ENCODE data around the gene LTB4R2.
"Not testable (repeated sequence)": the region's sequence is repeated elsewhere in the genome, so short reads cannot be mapped to it uniquely, and the experiment has no call there.

LTB4R2 gene

DNA sequence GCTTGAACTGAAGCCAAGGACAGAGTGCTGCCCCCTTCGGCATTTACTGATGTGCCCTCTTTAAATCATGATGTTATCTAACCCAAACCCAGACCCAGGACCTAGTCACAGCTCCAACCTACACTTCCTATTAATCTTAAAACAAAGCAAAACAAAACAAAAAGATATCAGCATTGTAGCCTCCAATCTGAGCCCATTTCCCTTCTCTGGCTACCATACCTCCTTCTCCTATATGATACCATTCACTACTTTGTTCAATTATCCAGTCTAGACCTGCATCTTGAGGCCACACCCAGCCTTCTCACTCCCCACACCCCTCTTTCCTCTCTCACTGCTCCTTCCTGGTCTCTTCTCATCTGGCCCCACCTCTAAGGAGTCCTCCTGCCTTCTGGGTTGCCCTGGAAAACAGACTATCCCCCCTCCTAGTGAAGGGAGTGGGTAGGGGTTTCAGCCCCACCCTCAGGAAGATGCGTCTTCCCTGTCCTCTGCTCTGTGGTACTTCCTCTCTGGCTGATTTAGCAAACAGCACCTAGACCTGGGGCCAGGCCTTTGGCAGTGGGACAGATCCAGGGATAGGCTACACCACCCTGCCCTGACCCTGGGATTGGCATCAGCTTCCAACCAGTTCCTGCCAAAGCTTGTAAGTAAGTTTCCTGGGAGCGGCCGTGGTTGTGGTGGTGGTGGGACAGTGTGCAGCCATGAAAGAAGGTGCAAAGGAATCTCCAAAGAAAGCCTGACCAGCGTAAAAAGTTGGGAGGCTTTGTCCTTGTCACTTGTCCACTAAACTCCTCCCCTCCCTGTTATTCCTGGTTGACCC, 4.6 kb downstream of the LTB4R2 start:
- H3K4me3 ChIP-seq (ENCODE audit: low read depth, low read length): no peak overlapping the region
- DNase-seq (ENCODE audit: low read depth): no peak

DNA sequence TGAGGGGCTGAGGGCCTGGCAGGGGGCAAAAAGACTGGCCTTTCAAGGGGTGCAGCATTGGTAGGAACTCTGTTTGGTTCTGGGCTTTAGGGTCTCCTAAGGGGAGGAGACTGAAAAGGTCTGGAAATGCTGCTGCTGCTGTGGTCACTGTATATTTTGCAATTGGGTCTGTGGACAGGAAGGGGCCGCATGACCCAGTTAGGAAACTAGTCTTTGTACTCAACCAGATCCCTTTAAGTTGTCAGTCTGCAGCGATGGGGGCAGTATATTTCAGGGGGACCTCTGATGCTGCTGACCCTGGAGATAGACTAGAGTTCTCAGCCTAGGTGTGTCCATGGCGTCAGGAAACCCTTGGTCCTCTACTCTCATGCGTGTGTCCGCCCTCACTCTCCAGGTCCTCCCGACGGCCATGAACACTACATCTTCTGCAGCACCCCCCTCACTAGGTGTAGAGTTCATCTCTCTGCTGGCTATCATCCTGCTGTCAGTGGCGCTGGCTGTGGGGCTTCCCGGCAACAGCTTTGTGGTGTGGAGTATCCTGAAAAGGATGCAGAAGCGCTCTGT, 5.4 kb downstream of the LTB4R2 start:
- no peak overlapping the region for H3K4me3 ChIP-seq (ENCODE audit: low read depth, low read length)
- DNase-seq (ENCODE audit: low read depth): no peak

DNA sequence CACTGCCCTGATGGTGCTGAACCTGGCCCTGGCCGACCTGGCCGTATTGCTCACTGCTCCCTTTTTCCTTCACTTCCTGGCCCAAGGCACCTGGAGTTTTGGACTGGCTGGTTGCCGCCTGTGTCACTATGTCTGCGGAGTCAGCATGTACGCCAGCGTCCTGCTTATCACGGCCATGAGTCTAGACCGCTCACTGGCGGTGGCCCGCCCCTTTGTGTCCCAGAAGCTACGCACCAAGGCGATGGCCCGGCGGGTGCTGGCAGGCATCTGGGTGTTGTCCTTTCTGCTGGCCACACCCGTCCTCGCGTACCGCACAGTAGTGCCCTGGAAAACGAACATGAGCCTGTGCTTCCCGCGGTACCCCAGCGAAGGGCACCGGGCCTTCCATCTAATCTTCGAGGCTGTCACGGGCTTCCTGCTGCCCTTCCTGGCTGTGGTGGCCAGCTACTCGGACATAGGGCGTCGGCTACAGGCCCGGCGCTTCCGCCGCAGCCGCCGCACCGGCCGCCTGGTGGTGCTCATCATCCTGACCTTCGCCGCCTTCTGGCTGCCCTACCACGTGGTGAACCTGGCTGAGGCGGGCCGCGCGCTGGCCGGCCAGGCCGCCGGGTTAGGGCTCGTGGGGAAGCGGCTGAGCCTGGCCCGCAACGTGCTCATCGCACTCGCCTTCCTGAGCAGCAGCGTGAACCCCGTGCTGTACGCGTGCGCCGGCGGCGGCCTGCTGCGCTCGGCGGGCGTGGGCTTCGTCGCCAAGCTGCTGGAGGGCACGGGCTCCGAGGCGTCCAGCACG, 6.1 kb downstream of the LTB4R2 start:
- no peak for DNase-seq (ENCODE audit: low read depth)
- no peak overlapping the region for H3K4me3 ChIP-seq (ENCODE audit: low read depth, low read length)

DNA sequence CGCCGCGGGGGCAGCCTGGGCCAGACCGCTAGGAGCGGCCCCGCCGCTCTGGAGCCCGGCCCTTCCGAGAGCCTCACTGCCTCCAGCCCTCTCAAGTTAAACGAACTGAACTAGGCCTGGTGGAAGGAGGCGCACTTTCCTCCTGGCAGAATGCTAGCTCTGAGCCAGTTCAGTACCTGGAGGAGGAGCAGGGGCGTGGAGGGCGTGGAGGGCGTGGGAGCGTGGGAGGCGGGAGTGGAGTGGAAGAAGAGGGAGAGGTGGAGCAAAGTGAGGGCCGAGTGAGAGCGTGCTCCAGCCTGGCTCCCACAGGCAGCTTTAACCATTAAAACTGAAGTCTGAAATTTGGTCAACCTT, 6.6 kb downstream of the LTB4R2 start:
- DNase-seq (ENCODE audit: low read depth): no peak
- H3K4me3 ChIP-seq (ENCODE audit: low read depth, low read length): no peak overlapping the region

DNA sequence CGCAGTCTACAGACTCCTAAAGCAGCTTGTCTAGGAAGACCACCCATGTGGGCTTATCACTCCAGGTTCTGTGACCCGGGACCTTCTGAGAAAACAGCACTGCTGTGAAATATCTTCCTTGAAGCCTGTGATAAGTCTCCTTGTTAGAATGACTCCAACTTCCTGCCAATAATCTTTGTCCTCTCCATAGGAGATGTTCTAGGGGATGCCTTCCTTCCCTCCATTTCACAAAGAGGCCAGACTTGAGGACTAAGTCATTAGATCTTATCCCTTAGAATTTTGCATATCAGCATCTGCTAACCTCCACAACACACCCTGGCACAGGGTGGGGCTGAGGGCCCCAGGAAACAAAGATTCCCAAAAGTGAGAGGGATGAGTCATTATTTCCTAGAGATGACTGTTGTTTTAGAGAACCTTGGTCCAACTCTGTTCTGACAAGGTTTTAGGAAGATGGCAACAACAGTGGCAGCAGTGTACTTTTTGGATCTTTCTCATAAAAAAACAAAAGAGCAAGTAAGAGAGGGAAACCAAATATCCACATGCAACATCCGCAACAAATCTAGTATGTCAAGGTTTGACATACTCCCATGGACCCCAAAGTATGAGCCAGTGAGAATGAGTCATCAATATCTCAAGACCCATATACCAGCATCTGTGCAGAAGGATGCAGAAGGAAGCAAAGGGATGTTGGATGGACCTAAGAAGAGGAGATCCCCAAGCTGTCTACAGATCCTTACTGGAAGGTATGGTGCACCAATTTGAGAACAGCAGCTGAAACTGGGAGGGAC, 7.4 kb downstream of the LTB4R2 start:
- H3K4me3 ChIP-seq (ENCODE audit: low read depth, low read length): no peak overlapping the region

DNA sequence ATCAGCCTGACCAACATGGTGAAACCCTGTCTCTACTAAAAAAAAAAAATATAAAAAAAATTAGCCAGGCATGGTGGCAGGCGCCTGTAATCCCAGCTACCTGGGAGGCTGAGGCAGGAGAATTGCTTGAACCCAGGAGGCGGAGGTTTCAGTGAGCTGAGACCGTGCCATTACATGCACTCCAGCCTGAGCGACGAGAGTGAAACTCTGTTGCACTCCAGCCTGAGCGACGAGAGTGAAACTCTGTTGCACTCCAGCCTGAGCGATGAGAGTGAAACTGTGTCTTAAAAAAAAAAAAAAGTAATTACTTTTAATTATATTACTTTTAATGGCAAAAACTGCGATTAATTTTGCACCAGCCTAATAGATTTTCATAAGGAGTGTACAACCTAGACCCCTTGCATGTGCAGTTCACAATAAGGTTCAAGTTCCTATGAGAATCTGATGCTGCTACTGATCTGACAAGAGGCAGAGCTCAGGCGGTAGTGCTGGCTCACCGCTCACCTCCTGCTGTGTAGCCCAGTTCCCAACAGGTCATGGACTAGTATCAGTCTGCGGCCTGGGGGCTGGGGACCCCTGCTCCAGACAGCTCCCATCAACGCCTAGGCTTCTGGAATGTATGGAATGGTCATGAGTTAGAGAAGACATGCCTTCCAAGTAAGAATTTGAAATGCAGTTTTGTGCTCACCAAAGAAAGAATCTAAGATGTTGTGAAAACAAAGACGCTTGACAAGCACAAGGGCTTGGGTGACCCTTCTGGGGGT, 11.5 kb downstream of the LTB4R2 start:
- no peak for DNase-seq (ENCODE audit: low read depth)
- no peak overlapping the region for H3K4me3 ChIP-seq (ENCODE audit: low read depth, low read length)

More for the DNA sequence above, 7.4 kb downstream of the LTB4R2 start:
- DNase-seq (ENCODE audit: low read depth): no peak

DNA sequence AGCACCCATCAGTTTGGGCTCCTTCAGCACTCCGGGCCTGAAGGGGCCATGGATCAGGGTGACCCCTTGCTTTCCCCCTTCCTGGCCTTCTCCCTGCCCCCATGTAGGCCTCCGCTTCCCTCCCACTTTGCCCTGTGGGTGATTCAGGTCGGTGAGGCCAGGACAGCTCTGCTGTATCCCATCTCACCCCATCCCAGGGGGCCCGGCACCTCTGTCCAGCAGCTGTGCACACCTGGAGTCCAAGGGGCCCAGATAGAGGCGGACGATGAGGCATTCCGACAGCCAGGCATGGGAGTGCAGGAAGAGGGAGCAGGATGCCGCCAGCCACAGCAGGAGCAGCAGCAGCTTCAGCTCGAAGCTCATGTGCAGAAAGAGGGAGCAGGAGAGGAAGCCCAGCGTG, 12.7 kb downstream of the LTB4R2 start:
- no peak for DNase-seq (ENCODE audit: low read depth)
- no peak overlapping the region for H3K4me3 ChIP-seq (ENCODE audit: low read depth, low read length)

DNA sequence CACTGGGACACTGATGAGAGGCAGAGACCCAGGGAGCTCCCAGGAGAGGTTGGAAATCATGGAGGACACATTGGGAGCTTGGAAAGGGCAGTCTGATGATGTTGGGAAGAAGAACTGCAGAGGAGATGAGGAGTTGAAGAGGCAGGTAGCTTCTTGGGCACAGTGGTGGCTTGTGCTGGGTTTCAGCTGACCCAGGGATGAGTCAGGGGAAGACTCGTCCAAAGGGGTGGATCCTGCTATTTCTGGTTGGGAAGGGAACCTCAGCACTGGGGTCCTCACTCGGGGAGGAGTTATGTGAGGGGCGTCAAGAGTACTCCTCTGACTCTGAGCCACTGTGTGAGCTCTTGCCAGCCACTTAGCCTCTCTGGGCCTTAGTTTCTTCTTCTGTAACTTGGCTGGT, 13.4 kb downstream of the LTB4R2 start:
- no peak for DNase-seq (ENCODE audit: low read depth)
- H3K4me3 ChIP-seq (ENCODE audit: low read depth, low read length): no peak overlapping the region

DNA sequence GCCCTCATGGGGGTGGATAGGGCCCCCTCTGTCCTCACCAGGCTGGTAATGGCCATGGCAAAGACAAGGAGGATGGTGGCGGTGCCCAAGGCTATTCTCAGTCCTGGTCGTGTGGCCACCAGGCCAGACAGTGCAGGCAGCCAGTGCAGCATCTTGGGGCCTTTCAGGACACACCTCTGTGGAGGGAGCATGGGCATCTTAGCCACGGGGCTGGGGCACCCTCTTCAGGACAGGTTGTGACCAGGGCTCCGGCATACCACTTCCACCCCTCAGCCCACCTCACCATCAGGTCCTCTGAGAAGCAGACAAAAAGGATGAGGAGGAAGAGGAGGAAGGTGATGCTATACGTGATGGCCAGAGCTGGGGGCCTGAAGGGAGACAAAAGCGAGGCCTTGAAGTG, 14.1 kb downstream of the LTB4R2 start:
- DNase-seq (ENCODE audit: low read depth): no peak
- H3K4me3 ChIP-seq (ENCODE audit: low read depth, low read length): no peak overlapping the region

DNA sequence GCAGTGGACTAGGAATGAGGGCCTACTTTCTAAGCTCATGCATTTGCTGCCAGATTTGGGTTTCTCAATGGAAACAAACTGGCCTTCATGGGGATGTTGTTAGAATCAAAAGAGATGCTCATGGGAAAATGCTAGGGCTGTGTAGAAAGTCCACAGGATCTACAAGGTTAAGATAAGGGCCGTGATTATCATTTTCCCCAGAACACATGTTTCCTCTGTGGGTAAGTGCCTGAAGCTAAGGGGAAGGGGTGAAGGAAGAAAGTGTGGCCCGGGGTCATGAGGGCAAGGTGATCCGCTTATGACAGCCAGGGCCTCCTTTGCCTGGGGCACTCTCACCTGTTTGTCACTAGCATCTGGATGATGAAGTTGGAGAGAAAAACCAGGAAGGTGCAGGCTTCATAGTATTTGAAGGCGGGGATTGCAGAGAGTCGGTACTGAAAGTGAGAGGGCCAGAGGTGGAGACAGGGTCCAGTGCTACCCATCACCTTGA, 15.1 kb downstream of the LTB4R2 start:
- DNase-seq (ENCODE audit: low read depth): no peak

DNA sequence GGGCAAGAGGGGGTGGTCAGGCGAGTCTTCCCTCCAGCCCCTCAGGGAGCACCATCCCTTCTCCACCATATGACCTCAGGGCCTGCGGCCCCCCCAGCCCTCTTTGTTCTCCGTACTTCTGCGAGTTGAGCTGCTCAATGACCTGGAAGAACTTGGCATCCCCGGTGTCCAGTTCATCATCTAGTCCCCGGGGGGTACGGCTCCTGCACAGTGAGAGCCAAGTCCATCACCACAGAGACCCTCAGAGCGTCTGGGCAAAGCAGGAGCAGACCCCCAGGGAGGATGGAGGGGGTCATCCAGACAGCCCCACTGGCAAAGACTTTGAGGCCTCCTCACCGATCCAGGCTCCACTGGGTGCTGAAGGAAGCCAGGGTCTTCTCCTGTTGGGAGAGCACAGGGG, 16.0 kb downstream of the LTB4R2 start:
- no peak overlapping the region for H3K4me3 ChIP-seq (ENCODE audit: low read depth, low read length)
- no peak for DNase-seq (ENCODE audit: low read depth)

More for the DNA sequence above, 15.1 kb downstream of the LTB4R2 start:
- no peak overlapping the region for H3K4me3 ChIP-seq (ENCODE audit: low read depth, low read length)

DNA sequence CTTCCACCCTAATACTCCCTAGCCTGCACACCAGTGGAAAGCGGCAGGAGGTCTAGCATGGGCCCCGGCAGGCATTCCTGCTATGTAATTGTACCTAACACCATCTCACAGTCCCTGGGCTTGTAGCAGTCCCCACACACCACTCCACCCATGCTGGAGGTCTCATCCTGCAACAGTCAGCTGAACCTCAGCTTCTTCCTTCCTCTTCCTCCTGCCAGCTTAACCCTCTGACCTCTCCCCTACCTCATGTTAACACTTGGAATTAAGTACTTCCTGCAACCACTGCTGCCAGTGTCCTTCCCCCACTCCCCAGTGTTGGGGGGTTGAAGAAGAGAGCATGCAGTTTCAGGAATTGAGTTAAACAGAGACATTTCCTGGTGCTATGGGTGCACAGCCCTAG, 17.4 kb downstream of the LTB4R2 start:
- no peak overlapping the region for H3K4me3 ChIP-seq (ENCODE audit: low read depth, low read length)
- no peak for DNase-seq (ENCODE audit: low read depth)

DNA sequence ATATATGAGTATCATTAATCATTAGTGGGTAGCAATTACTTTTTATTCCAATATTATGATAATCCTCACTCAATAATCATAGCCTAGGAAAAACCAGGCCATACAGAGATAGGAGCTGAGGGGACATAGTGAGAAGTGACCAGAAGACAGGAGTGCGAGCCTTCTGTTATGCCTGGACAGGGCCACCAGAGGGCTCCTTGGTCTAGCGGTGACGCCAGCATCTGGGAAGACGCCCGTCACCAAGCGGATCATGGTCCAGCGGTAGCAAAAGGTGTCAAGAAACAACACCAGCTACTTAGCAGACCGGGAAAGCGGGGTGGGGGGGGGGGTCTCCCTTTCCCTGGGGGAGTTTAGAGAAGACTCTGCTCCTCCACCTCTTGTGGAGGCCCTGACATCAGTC, 18.0 kb downstream of the LTB4R2 start:
- not testable (repeated sequence) for H3K4me3 ChIP-seq (ENCODE audit: low read depth, low read length); DNase-seq (ENCODE audit: low read depth)

DNA sequence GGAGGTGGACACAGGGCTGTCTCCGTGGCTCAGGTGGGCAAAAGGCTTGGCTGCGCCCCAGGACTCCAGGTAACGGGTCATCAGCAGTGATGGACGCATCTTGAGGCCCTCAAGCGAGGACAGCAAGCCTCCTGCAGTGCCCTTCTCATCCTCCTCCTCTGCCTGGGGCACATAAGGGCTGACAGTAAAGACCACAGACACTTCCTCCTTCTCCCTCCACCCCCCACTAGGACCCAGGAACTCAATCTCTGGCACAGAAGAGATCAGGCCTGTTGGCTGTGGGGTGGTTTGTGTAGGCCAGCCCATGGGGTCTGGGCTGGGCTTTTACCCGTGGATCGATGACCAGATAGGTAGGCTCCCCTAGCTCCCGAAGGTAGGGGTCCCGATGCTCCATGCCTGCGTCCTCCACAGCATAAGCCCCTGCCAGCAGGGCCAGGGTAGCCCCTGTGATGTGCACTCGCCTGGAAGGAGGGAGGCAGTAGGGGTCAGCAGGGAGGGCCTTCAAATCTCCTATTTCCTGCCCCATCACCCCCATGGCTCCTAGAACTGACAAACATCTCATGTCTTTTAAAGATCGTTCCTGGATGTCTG, 19.2 kb downstream of the LTB4R2 start:
- no peak for DNase-seq (ENCODE audit: low read depth)

DNA sequence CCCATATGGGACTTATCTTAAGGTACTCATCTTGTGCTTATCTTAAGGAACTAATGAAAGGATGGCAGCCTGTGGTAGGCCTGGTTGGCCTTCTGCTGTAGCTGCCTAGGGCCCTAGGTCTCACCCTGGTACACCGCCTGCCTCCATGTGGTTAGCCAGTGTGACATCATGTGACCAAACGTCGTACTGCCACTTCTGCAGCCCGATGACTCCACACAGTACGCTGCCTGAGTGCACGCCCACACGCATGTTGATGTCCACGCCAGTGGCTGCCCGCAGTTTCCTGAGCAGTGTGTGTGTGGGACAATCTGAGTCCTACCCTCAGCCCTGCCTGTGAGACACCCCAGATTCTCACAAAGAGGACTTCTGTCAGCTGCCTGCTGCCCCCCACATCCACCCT, 19.8 kb downstream of the LTB4R2 start:
- no peak for DNase-seq (ENCODE audit: low read depth)
- no peak overlapping the region for H3K4me3 ChIP-seq (ENCODE audit: low read depth, low read length)

More for the DNA sequence above, 19.2 kb downstream of the LTB4R2 start:
- no peak overlapping the region for H3K4me3 ChIP-seq (ENCODE audit: low read depth, low read length)

DNA sequence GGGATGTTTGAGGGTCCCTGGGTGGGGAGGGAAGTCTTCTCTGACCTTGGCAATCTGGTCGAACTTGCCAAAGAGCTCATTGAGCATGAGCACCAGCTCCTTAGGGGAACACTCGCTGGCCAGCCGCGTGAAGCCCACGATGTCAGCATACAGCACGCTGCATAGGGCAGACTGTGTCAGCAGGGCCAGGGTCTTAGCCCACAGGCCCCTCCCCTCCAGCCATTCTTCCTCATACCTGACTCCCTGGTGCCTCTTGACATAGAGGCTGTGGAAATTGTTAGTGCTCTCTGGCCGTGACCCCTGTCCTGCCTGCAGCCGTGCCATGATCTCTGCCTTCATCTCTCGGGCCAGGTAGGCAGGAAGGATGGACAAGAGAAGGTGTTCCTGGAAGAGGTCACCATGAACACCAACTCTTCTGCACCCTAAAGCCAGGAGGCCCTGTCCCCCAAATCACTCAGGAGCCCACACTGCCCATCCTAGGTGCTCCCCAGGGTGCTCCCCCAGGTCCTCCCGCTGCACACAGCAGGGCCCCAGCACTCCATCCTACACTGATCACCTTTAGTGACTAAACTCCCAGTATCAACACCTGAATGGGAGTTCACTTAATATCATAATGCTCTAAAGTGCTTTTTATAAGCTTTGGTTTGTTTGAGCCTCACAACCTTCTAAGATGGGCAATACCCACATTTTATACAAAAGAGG, 21.2 kb downstream of the LTB4R2 start:
- DNase-seq (ENCODE audit: low read depth): no peak
- H3K4me3 ChIP-seq (ENCODE audit: low read depth, low read length): no peak overlapping the region

DNA sequence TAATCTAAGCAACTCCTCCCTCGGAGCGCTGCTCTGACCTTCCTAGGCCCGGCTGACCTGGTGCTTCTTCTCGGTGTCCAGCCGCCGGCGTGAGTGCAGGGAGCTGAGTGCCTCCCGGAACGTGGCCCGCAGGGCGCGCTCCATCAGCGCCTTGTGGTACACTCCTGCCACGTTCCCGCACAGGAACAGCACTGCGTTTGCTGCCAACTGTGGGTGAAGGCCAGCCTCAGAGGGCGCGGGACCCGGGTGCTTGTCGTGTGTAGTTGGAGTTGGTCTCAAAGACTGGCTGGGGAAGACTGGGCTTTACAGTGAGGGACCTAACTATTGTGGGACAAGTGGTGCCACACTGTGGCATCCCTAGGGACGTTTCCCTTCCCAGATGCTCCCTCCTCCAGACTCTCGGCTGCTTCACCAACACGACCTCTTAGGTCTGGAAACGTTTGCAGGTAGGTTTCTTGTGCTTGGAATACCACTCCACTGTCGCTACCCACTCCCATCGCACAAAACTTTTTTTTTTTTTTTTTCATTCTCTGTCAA, 21.9 kb downstream of the LTB4R2 start:
- no peak overlapping the region for H3K4me3 ChIP-seq (ENCODE audit: low read depth, low read length)
- DNase-seq (ENCODE audit: low read depth): no peak
